WTC11 (cell line): Measurements from ENCODE around the gene LRRC8A. TPM values are rescaled to one million over a fixed set of nuclear protein-coding genes. Genes with fewer than 3 reads are reported as not detected.

Experiments
- ATAC-seq: fragments of 200-7000 bp; cut with Tn5 transposase; 2 replicates; pipeline ENCODE4 v1.10.0; 2021; ENCODE audit warnings: mild to moderate bottlenecking, moderate library complexity
- CTCF ChIA-PET: fragments of 300-600 bp; sonication (Branson Sonifier 250); formaldehyde crosslinking; loops from one replicate; lab custom pipeline; 2021; ENCODE audit warnings: antibody characterized with exemption; lab: Charles Lee
- POLR2A ChIA-PET: fragments of 350-600 bp; sonication (Branson Sonifier 250); formaldehyde crosslinking; loops from one replicate; lab custom pipeline; 2021; ENCODE audit warnings: antibody characterized with exemption; lab: Charles Lee
- DNase-seq: peaks from one replicate; pipeline ENCODE4 v3.0.0; 2021; ENCODE audit warnings: low spot score
- H3K27ac Mint-ChIP-seq: 2 replicates; pipeline ENCODE4 v1.8.0; 2021; ENCODE audit warnings: mixed read lengths
- H3K27me3 Mint-ChIP-seq: 2 replicates; pipeline ENCODE4 v1.8.0; 2021; ENCODE audit warnings: low read depth, mild to moderate bottlenecking, moderate library complexity, mixed read lengths
- H3K36me3 Mint-ChIP-seq: 2 replicates; pipeline ENCODE4 v1.8.0; 2021; ENCODE audit warnings: mixed read lengths
- H3K4me1 Mint-ChIP-seq: 2 replicates; pipeline ENCODE4 v1.8.0; 2022; ENCODE audit warnings: mixed read lengths
- H3K4me3 Mint-ChIP-seq: 2 replicates; pipeline ENCODE4 v1.8.0; 2021; ENCODE audit warnings: mild to moderate bottlenecking, moderate library complexity, mixed read lengths
- H3K9me3 Mint-ChIP-seq: 2 replicates; pipeline ENCODE4 v1.8.0; 2021; ENCODE audit warnings: mixed read lengths
- AFF4 ChIP-seq: sonication (generic); formaldehyde crosslinking; IDR thresholded peaks from 2 replicates; pipeline ENCODE4 v1.8.1; 2023; ENCODE audit warnings: mild to moderate bottlenecking, missing genetic modification reagents, borderline replicate concordance
- ARID4B ChIP-seq: sonication (generic); formaldehyde crosslinking; IDR thresholded peaks from 2 replicates; pipeline ENCODE4 v1.8.0; 2023; ENCODE audit warnings: missing genetic modification reagents, mild to moderate bottlenecking, borderline replicate concordance
- CREM ChIP-seq: sonication (generic); formaldehyde crosslinking; IDR thresholded peaks from 2 replicates; pipeline ENCODE4 v1.8.1; 2022; ENCODE audit warnings: mild to moderate bottlenecking, missing genetic modification reagents, moderate library complexity
- E2F5 ChIP-seq: sonication (generic); formaldehyde crosslinking; IDR thresholded peaks from 2 replicates; pipeline ENCODE4 v1.8.1; 2022; ENCODE audit warnings: mild to moderate bottlenecking, moderate library complexity, missing genetic modification reagents
- ESRRA ChIP-seq: sonication (generic); formaldehyde crosslinking; IDR thresholded peaks from 2 replicates; pipeline ENCODE4 v1.8.1; 2022; ENCODE audit warnings: mild to moderate bottlenecking, missing genetic modification reagents, borderline replicate concordance
- FOXP1 ChIP-seq: sonication (generic); formaldehyde crosslinking; IDR thresholded peaks from 2 replicates; pipeline ENCODE4 v1.8.0; 2022; ENCODE audit warnings: missing genetic modification reagents, mild to moderate bottlenecking, moderate library complexity, borderline replicate concordance
- HMGXB4 ChIP-seq: sonication (generic); formaldehyde crosslinking; IDR thresholded peaks from 2 replicates; pipeline ENCODE4 v1.8.1; 2023; ENCODE audit warnings: mild to moderate bottlenecking, moderate library complexity, missing genetic modification reagents
- JAZF1 ChIP-seq: fragments of 250-450 bp; sonication (Bioruptor Pico); IDR thresholded peaks from 2 replicates; pipeline ENCODE4 v1.9.0; 2021; ENCODE audit warnings: moderate library complexity, mild to moderate bottlenecking, inconsistent platforms
- JUN ChIP-seq: sonication (generic); formaldehyde crosslinking; IDR thresholded peaks from 2 replicates; pipeline ENCODE4 v1.8.0; 2023; ENCODE audit warnings: mild to moderate bottlenecking, missing genetic modification reagents
- NFE2L1 ChIP-seq: sonication (generic); formaldehyde crosslinking; IDR thresholded peaks from 2 replicates; pipeline ENCODE4 v1.8.1; 2023; ENCODE audit warnings: missing genetic modification reagents
- NR1H2 ChIP-seq: sonication (generic); formaldehyde crosslinking; IDR thresholded peaks from 2 replicates; pipeline ENCODE4 v1.9.0; 2021; ENCODE audit warnings: mild to moderate bottlenecking, moderate library complexity, missing genetic modification reagents
- RELA ChIP-seq: sonication (generic); formaldehyde crosslinking; IDR thresholded peaks from 2 replicates; pipeline ENCODE4 v1.8.1; 2022; ENCODE audit warnings: missing genetic modification reagents, mild to moderate bottlenecking, borderline replicate concordance
- TCF7 ChIP-seq: sonication (generic); formaldehyde crosslinking; IDR thresholded peaks from 2 replicates; pipeline ENCODE4 v1.8.0; 2022; ENCODE audit warnings: mild to moderate bottlenecking, low read depth, missing genetic modification reagents, moderate library complexity
- ZNF138 ChIP-seq: sonication (generic); formaldehyde crosslinking; conservative IDR thresholded peaks from 2 replicates; pipeline ENCODE4 v1.8.1; 2022; ENCODE audit warnings: mild to moderate bottlenecking, moderate library complexity, missing genetic modification reagents
- ZNF317 ChIP-seq: sonication (generic); formaldehyde crosslinking; IDR thresholded peaks from 2 replicates; pipeline ENCODE4 v1.8.1; 2023; ENCODE audit warnings: low read depth, mild to moderate bottlenecking, moderate library complexity, missing genetic modification reagents, borderline replicate concordance
- ZNF423 ChIP-seq: fragments of 250-450 bp; sonication (Bioruptor Pico); IDR thresholded peaks from 2 replicates; pipeline ENCODE4 v2.1.2; 2022; ENCODE audit warnings: mild to moderate bottlenecking, moderate library complexity
- ZNF425 ChIP-seq: fragments of 250-450 bp; sonication (Bioruptor Pico); conservative IDR thresholded peaks from 2 replicates; pipeline ENCODE4 v1.9.0; 2021; ENCODE audit warnings: mild to moderate bottlenecking
- total RNA-seq: library from RNA; stranded (reverse); gene quantifications from 3 replicates; pipeline ENCODE4 v1.2.3, GENCODE V29; 2021

The LRRC8A gene
- total RNA-seq, 1 experiment from 2014 or later = 83.5 TPM

- ATAC-seq = no peak
- Mint-ChIP-seq H3K27me3 (no peaks in the 10 kb centered on the region), H3K9me3 (no peaks in the 10 kb centered on the region), H3K4me1 (peaks cover 61% of the 10 kb centered on the region), H3K27ac (peak overlapping the region; percentile 97), H3K4me3 (no peak overlapping the region), H3K36me3 (peaks cover 23% of the 10 kb centered on the region)
- DNase-seq = no peak
- ChIA-PET POLR2A (no interaction called here), CTCF (no interaction called here)
- TF ChIP-seq JAZF1 = no peak
- no peak for TF ChIP-seq RELA (CRISPR knock-in tag)
- TF ChIP-seq ZNF423 (CRISPR knock-in tag) = no peak
- no peak for TF ChIP-seq ZNF138 (CRISPR knock-in tag)
- TF ChIP-seq NFE2L1 (CRISPR knock-in tag) = no peak
- TF ChIP-seq CREM (CRISPR knock-in tag) = no peak
- no peak for TF ChIP-seq AFF4
- no peak for TF ChIP-seq TCF7 (CRISPR knock-in tag)
- TF ChIP-seq ARID4B = no peak
- TF ChIP-seq ZNF317 (CRISPR knock-in tag) = no peak
- TF ChIP-seq ESRRA (CRISPR knock-in tag) = no peak
- no peak for TF ChIP-seq FOXP1 (CRISPR knock-in tag)
- no peak for TF ChIP-seq E2F5 (CRISPR knock-in tag)
- no peak for TF ChIP-seq JUN
- TF ChIP-seq ZNF425 (CRISPR knock-in tag) = no peak
- no peak for TF ChIP-seq NR1H2 (CRISPR knock-in tag)
- TF ChIP-seq HMGXB4 = no peak
Measured at GRCh38 chr9:128885798-128886197, 3.9 kb downstream of the LRRC8A start.
